A673 (cell line): ENCODE results near the gene TTC22. TPM values are rescaled to one million over a fixed set of nuclear protein-coding genes. Genes with fewer than 3 reads are reported as not detected.

Experiments used
- BruUV-seq: library from RNA; stranded (reverse); fragments of 400-500 nt; replicated peaks from 2 replicates; lab custom pipeline; 2021; lab: Mats Ljungman, UMichigan
- CTCF ChIA-PET: fragments of 300-600 bp; sonication (Branson Sonifier 250); formaldehyde crosslinking; loops from one replicate; lab custom pipeline; 2022; ENCODE audit warnings: antibody characterized with exemption; lab: Charles Lee
- POLR2A ChIA-PET: fragments of 300-600 bp; sonication (Branson Sonifier 250); formaldehyde crosslinking; loops from one replicate; lab custom pipeline; 2022; ENCODE audit warnings: antibody characterized with exemption; ENCODE audit not compliant: low non-redundant PET; lab: Charles Lee
- DNase-seq: peaks from one replicate; pipeline ENCODE4 v3.0.0-alpha.2; 2015; ENCODE audit warnings: low spot score
- H3K27ac ChIP-seq: fragments of 200-600 bp; sonication (generic); 2 replicates; pipeline ENCODE4 v1.5.1; 2016; ENCODE audit warnings: mixed run types, low read depth, mild to moderate bottlenecking, mixed read lengths, antibody characterized with exemption, low read length; ENCODE audit not compliant: poor library complexity, severe bottlenecking
- H3K27me3 ChIP-seq: fragments of 200-600 bp; sonication (generic); replicated peaks from 2 replicates; pipeline ENCODE4 v1.6.1; 2017; ENCODE audit warnings: mixed run types, low read depth, mild to moderate bottlenecking, mixed read lengths, antibody characterized with exemption, low read length; ENCODE audit not compliant: insufficient read depth, poor library complexity
- H3K36me3 ChIP-seq: fragments of 200-600 bp; sonication (generic); 2 replicates; pipeline ENCODE4 v1.6.1; 2016; ENCODE audit warnings: mixed run types, mild to moderate bottlenecking, mixed read lengths, antibody characterized with exemption, low read length; ENCODE audit not compliant: insufficient read depth, poor library complexity, severe bottlenecking
- H3K4me1 ChIP-seq: fragments of 200-600 bp; sonication (generic); 2 replicates; pipeline ENCODE4 v1.6.1; 2017; ENCODE audit warnings: mixed run types, mild to moderate bottlenecking, mixed read lengths, antibody characterized with exemption, low read length; ENCODE audit not compliant: insufficient read depth, poor library complexity, severe bottlenecking
- H3K4me3 ChIP-seq: fragments of 200-600 bp; sonication (generic); 2 replicates; pipeline ENCODE4 v1.5.1; 2016; ENCODE audit warnings: low read depth, mixed run types, mild to moderate bottlenecking, mixed read lengths, low read length; ENCODE audit not compliant: poor library complexity, severe bottlenecking
- H3K9me3 ChIP-seq: fragments of 200-600 bp; sonication (generic); 2 replicates; pipeline ENCODE4 v1.6.1; 2016; ENCODE audit warnings: mixed run types, low read depth, mild to moderate bottlenecking, mixed read lengths, antibody characterized with exemption, low read length; ENCODE audit not compliant: poor library complexity, severe bottlenecking
- CTCF ChIP-seq: fragments of 300-800, 200-600 bp; sonication (generic); conservative IDR thresholded peaks from 2 replicates; pipeline ENCODE4 v1.5.1; 2017; ENCODE audit warnings: low read depth, mild to moderate bottlenecking, antibody characterized with exemption, low read length, moderate library complexity, mixed read lengths
- EZH2 ChIP-seq: fragments of 200-600 bp; sonication (generic); IDR thresholded peaks from 2 replicates; pipeline ENCODE4 v1.6.1; 2017; ENCODE audit warnings: borderline replicate concordance, low read depth, mild to moderate bottlenecking, mixed read lengths, antibody characterized with exemption, low read length; ENCODE audit not compliant: poor library complexity, severe bottlenecking
- intact Hi-C: fragments of 100-400 bp; cut with micrococcal nuclease; formaldehyde crosslinking; loops from one replicate; pipeline ENCODE4 v1.10.0; 2022; ENCODE audit not compliant: unreplicated experiment
- total RNA-seq: library from RNA; stranded (reverse); gene quantifications from 2 replicates; pipeline ENCODE4 v1.2.3, GENCODE V29; 2021

Gene TTC22
- total RNA-seq, 1 experiment from 2014 or later, result not detected

DNA sequence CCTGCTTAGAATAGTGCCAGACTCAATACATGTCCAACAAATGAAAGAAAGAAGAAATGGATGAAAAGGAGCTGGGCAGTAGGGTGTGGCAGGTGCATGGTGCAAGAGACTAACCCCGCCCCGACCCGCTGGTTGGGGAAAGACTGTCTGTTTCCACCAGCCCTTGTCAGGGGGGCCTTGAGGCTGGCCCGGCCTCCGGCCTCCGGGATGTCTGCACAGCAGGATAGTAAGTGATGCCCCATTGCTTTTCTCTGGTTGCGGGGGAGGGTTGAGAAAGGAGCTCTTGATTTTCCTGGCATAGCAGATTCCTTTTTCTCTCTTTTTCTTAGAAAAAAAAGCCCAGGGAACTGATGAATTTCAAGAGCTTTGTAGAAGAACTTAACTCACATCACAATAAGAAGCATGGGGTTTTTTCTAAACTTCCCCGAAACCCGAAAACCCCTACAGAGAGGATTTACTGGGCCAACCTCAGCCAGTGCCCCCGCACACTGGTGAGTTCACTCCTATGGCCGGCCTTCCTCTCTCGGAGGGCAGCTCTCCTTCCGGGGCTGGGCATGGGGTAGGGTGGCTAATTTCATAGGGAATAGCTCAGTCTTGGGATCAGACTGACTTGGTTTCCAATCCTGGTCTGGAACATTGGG is 12.5 kb upstream of the TTC22 start:
- peaks cover 9% of the 10 kb centered on the region for H3K4me1 ChIP-seq
- intact Hi-C loops, result no loop called here
- no peak overlapping the region for H3K27ac ChIP-seq
- ChIA-PET CTCF (no interaction called here), POLR2A (no interaction called here)
- no peak overlapping the region for H3K4me3 ChIP-seq
- no peak for TF ChIP-seq EZH2
- no peak for TF ChIP-seq CTCF
- H3K27me3 ChIP-seq, result no peaks in the 10 kb centered on the region
- H3K36me3 ChIP-seq, result no peaks in the 10 kb centered on the region
- BruUV-seq, result no TSS peak
- DNase-seq, result peak; percentile 23
- H3K9me3 ChIP-seq, result no peaks in the 10 kb centered on the region

DNA sequence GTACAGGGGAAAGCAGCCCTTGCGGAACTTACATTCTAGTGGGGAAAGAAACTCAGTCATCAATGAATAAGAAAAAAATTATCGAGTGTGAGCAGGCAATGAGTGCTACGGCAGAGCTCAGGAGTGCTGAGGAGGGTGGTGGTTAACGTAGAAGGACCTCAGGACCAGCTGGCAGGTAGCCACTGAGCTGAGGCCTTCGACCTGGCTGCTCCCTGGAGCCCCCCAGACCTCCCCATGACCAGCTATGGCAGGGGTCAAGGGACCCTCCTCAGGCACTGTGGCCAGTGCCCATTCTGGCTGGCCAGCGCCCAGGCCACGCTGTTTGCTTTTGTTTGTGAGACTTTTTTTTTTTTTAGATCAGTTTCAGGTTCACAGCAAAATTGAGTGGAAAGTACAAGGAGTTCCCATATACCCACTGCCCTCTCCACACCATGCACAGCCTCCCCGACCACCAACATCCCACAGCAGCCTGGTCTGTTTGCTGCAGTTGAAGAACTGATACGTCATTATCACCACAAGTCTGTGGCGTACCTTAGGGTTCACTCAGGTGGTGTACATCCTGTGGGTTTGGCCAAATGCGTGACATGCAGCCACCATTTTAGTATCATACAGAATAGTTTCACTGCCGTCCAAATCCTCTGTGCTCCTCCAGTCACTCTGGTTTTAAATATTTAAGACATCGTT is 11.8 kb upstream of the TTC22 start:
- Histone ChIP-seq H3K27ac (no peak overlapping the region), H3K36me3 (no peaks in the 10 kb centered on the region), H3K9me3 (no peaks in the 10 kb centered on the region), H3K4me1 (peaks cover 9% of the 10 kb centered on the region), H3K4me3 (no peak overlapping the region), H3K27me3 (no peaks in the 10 kb centered on the region)
- DNase-seq, result no peak
- ChIA-PET POLR2A (no interaction called here), CTCF (no interaction called here)
- TF ChIP-seq CTCF, result no peak
- no peak for TF ChIP-seq EZH2
- intact Hi-C loops, result no loop called here
- BruUV-seq, result no TSS peak

- H3K9me3 ChIP-seq, result no peaks in the 10 kb centered on the region
- no peak overlapping the region for H3K4me3 ChIP-seq
- DNase-seq, result no peak
- TF ChIP-seq EZH2 (no peak), CTCF (no peak)
- POLR2A ChIA-PET, result no interaction called here
- CTCF ChIA-PET, result interaction anchor here (0.5 kb wide), 1 partner anchor 324 kb away, joined by 3 read pairs; no protein-coding TSS in a partner anchor
- intact Hi-C loops, result no loop called here
- H3K27me3 ChIP-seq, result no peaks in the 10 kb centered on the region
- BruUV-seq, result no TSS peak
- H3K36me3 ChIP-seq, result no peaks in the 10 kb centered on the region
- H3K27ac ChIP-seq, result no peak overlapping the region
- peaks cover 9% of the 10 kb centered on the region for H3K4me1 ChIP-seq
Measured at GRCh38 chr1:54811739-54812655, 10.9 kb upstream of the TTC22 start.
